Ovary (tissue), 9 donors: ENCODE measurements around the gene PCARE. TPM values are rescaled to one million over a fixed set of nuclear protein-coding genes. Genes with fewer than 3 reads are reported as not detected.

ENCODE experiments used
- DNase-seq, 5 donors: peaks; one replicate each; pipeline ENCODE4 v3.0.0-alpha.2; 2019 to 2020
- H3K27ac ChIP-seq, 2 donors: fragments of 200-600 bp; one replicate each; pipeline versions ENCODE4 v1.5.1 to v1.8.0; 2019 to 2022
- H3K27me3 ChIP-seq: fragments of 200-600 bp; one replicate; pipeline ENCODE4 v1.8.0; 2022
- H3K36me3 ChIP-seq: fragments of 200-600 bp; sonication (generic); one replicate; pipeline ENCODE4 v1.5.1; 2019
- H3K4me1 ChIP-seq: one replicate; pipeline ENCODE4 v1.8.1; 2013; ENCODE audit warnings: mild to moderate bottlenecking, moderate library complexity; ENCODE audit not compliant: insufficient read depth
- H3K4me3 ChIP-seq: fragments of 200-600 bp; sonication (generic); one replicate; pipeline ENCODE4 v1.5.1; 2017
- H3K9me3 ChIP-seq, 2 donors: fragments of 200-600 bp in 1 of 2; sonication (generic) in 1 of 2; one replicate each; pipeline versions ENCODE4 v1.5.1 to v1.8.1; 2013 to 2019; ENCODE audit warnings: mild to moderate bottlenecking in 1 of 2, moderate library complexity in 1 of 2
- EP300 ChIP-seq: sonication (generic); formaldehyde crosslinking; IDR thresholded peaks from one replicate; pipeline ENCODE4 v1.6.1; 2017; ENCODE audit warnings: antibody characterized with exemption
- POLR2A ChIP-seq: fragments of 450-650 bp; IDR thresholded peaks from one replicate; pipeline ENCODE4 v1.6.1; 2017; ENCODE audit warnings: antibody characterized with exemption, mild to moderate bottlenecking, moderate library complexity
- WGBS, 3 donors: extraction: QIAGEN DNeasy Blood & Tissue Kit in 1 of 3; methylation state at CpG; one replicate each; pipeline versions ENCODE4 v1.1.5 to v1.1.7; 2013 to 2017; 5-methylcytosine and 5-hydroxymethylcytosine counted together
- intact Hi-C, 4 donors: fragments of 100-400 bp; cut with DNase I; formaldehyde crosslinking; loops; one replicate each; pipeline versions ENCODE4 v1.11.0 to v1.15.1; 2022 to 2023
- polyA plus RNA-seq, 2 donors: library from polyadenylated mRNA; stranded (reverse); fragments of 200-250 nt in 1 of 2; fragments of 350-450 nt in 1 of 2; fragmentation: Illumina TruSeq in 1 of 2; extraction: RNeasy Lipid Tissue Mini Kit (QIAGEN cat#74804) in 1 of 2; gene quantifications; one replicate each; pipeline ENCODE4 v1.2.3, GENCODE V29; 2013 to 2014
- total RNA-seq, 7 donors: library from RNA; depleted of rRNA in 2 of 7; stranded (reverse); fragments of >200 nt in 2 of 7; fragmentation: NEBNext Ultra II Directional in 3 of 7; extraction: Animal tissue kit (Norgen Biotek cat#: 25700) in 3 of 7; gene quantifications; one replicate each; pipeline versions ENCODE4 v1.1.0 to v1.2.4, GENCODE V29; 2016 to 2023
- TF ChIP-seq, protein P1 (sequence below), 3 donors: fragments of 450-650 bp in 2 of 3; fragments of 200-600 bp in 1 of 3; IDR thresholded peaks; one replicate each; pipeline versions ENCODE4 v1.5.1 to v1.8.0; 2016 to 2022; ENCODE audit warnings: antibody characterized with exemption in 3 of 3, mild to moderate bottlenecking in 1 of 3
- donor health status: DM: no; HTN: no; CAD: no; lungs with moderate emphysema.
- donor health status: DM: no; HTN: no; CAD: no.
- donor health status: Bipolar disorder and iron deficiency.
- donor health status: DM: yes; HTN: yes; CAD: no.
- donor health status: DM: no; HTN: no; CAD: no.
- donor health status: DM: yes; HTN: yes; CAD: no.

The PCARE gene
- total and polyA plus RNA-seq, 9 donors, result 0.08 to 0.50 (median 0.20) TPM

- intact Hi-C loops, result loop anchor here in 1 of 4 donors (5.0 kb wide), 1 partner anchor 46 kb away; no protein-coding TSS in a partner anchor
- H3K4me3 ChIP-seq, result no peak overlapping the region
- H3K9me3 ChIP-seq, result no peaks in the 10 kb centered on the region
- H3K27me3 ChIP-seq, result no peaks in the 10 kb centered on the region
- H3K27ac ChIP-seq, result no peak overlapping the region
- DNase-seq, result peak in 1 of 5 donors; percentile 49
- H3K36me3 ChIP-seq, result no peaks in the 10 kb centered on the region
- TF ChIP-seq, protein P1, sequence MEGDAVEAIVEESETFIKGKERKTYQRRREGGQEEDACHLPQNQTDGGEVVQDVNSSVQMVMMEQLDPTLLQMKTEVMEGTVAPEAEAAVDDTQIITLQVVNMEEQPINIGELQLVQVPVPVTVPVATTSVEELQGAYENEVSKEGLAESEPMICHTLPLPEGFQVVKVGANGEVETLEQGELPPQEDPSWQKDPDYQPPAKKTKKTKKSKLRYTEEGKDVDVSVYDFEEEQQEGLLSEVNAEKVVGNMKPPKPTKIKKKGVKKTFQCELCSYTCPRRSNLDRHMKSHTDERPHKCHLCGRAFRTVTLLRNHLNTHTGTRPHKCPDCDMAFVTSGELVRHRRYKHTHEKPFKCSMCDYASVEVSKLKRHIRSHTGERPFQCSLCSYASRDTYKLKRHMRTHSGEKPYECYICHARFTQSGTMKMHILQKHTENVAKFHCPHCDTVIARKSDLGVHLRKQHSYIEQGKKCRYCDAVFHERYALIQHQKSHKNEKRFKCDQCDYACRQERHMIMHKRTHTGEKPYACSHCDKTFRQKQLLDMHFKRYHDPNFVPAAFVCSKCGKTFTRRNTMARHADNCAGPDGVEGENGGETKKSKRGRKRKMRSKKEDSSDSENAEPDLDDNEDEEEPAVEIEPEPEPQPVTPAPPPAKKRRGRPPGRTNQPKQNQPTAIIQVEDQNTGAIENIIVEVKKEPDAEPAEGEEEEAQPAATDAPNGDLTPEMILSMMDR (IDR thresholded peaks at IDR 0.05), result no peak
- no peak for TF ChIP-seq POLR2A
- no peak for TF ChIP-seq EP300
- H3K4me1 ChIP-seq, result peaks cover 25% of the 10 kb centered on the region
- 76 to 85% (median 83%) methylated on average over 7 to 8 of the region's 8 CpGs for WGBS, 3 donors
Observed at GRCh38 chr2:29066271-29066860, 8.0 kb downstream of the PCARE start.

- peak overlapping the region; percentile 60 to 66 for H3K27ac ChIP-seq
- no peaks in the 10 kb centered on the region for H3K36me3 ChIP-seq
- no peaks in the 10 kb centered on the region for H3K27me3 ChIP-seq
- peak in 1 of 5 donors; percentile 47 for DNase-seq
- 12 to 35% (median 18%) methylated on average over 10 of the region's 10 CpGs for WGBS, 3 donors
- no peak for TF ChIP-seq EP300
- TF ChIP-seq, protein P1 (IDR thresholded peaks at IDR 0.05), result no peak
- no peak for TF ChIP-seq POLR2A
- no peak overlapping the region for H3K4me3 ChIP-seq
- intact Hi-C loops, result loop anchor here in 1 of 4 donors (5.0 kb wide), 1 partner anchor 47 kb away; no protein-coding TSS in a partner anchor
- no peaks in the 10 kb centered on the region for H3K9me3 ChIP-seq
- peaks cover 22% of the 10 kb centered on the region for H3K4me1 ChIP-seq
Observed at GRCh38 chr2:29065068-29065811, 9.1 kb downstream of the PCARE start.

DNA sequence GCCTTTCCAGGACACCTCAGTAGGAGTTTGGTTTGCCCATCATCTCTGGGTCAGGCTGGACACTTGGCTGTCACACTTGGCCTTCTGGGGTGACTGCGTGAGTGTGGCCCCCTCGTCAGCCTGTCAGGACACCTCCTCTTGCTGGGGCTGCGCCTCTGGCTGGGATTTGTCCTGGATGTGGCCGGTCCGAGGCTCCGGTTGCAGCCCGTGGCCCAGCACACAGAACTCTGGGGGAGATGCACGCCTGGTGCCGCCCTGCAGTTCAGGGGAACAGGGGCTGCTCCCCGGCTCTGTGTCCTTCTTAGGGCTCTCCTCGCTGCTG, 9.6 kb downstream of the PCARE start:
- Histone ChIP-seq H3K4me3 (no peak overlapping the region), H3K4me1 (peaks cover 22% of the 10 kb centered on the region), H3K9me3 (no peaks in the 10 kb centered on the region), H3K27me3 (no peaks in the 10 kb centered on the region), H3K27ac (peak overlapping the region; percentile 60 to 66), H3K36me3 (no peaks in the 10 kb centered on the region)
- no peak for DNase-seq
- 37 to 77% (median 52%) methylated on average over 11 of the region's 11 CpGs for WGBS, 3 donors
- no peak for TF ChIP-seq EP300
- TF ChIP-seq POLR2A, result no peak
- TF ChIP-seq, protein P1 (IDR thresholded peaks at IDR 0.05), result no peak
- intact Hi-C loops, result loop anchor here in 1 of 4 donors (5.0 kb wide), 1 partner anchor 48 kb away; no protein-coding TSS in a partner anchor

- no peaks in the 10 kb centered on the region for H3K27me3 ChIP-seq
- H3K27ac ChIP-seq, result peak overlapping the region in 1 of 2 donors; percentile 66
- no peak overlapping the region for H3K4me3 ChIP-seq
- 46 to 75% (median 59%) methylated on average over 4 of the region's 4 CpGs for WGBS, 3 donors
- H3K4me1 ChIP-seq, result peaks cover 22% of the 10 kb centered on the region
- H3K36me3 ChIP-seq, result no peaks in the 10 kb centered on the region
- no peak for DNase-seq
- intact Hi-C loops, result no loop called here
- TF ChIP-seq EP300 (no peak), POLR2A (no peak)
- TF ChIP-seq, protein P1 (IDR thresholded peaks at IDR 0.05), result no peak
- no peaks in the 10 kb centered on the region for H3K9me3 ChIP-seq
Observed at GRCh38 chr2:29064346-29064715, 10.0 kb downstream of the PCARE start.
